Body of pancreas (tissue), 4 donors: ENCODE measurements around the gene TUBA3D. TPM values are rescaled to one million over a fixed set of nuclear protein-coding genes. Genes with fewer than 3 reads are reported as not detected.
"Not testable (repeated sequence)": the region's sequence is repeated elsewhere in the genome, so short reads cannot be mapped to it uniquely, and the experiment has no call there.

Experiments used
- ATAC-seq: fragments of 150-250 bp; one replicate; pipeline ENCODE4 v1.9.1; 2016
- DNase-seq, 4 donors: peaks; one replicate each; pipeline ENCODE4 v3.0.0-alpha.2; 2019
- H3K27ac ChIP-seq, 4 donors: fragments of 200-600 bp; sonication (generic); 1 replicate in 3 of 4; 2 replicates in 1 of 4; pipeline versions ENCODE4 v1.5.1 to v1.6.1; 2016 to 2019; ENCODE audit warnings: mild to moderate bottlenecking in 1 of 4, mixed read lengths in 1 of 4, moderate library complexity in 1 of 4
- H3K27me3 ChIP-seq, 2 donors: fragments of 200-600 bp; sonication (generic); one replicate each; pipeline ENCODE4 v1.6.0; 2016; ENCODE audit warnings: mild to moderate bottlenecking in 1 of 2
- H3K36me3 ChIP-seq, 2 donors: fragments of 200-600 bp; sonication (generic); replicated peaks in 1 of 2; 2 replicates each; pipeline ENCODE4 v1.5.1; 2016; ENCODE audit warnings: low read depth in 2 of 2; ENCODE audit not compliant: insufficient read depth in 1 of 2
- H3K4me1 ChIP-seq: fragments of 200-600 bp; sonication (generic); one replicate; pipeline ENCODE4 v1.6.0; 2016
- H3K4me3 ChIP-seq, 2 donors: fragments of 200-600 bp; sonication (generic); 1 replicate in 1 of 2; 2 replicates in 1 of 2; pipeline ENCODE4 v1.5.1; 2016 to 2019
- H3K9me3 ChIP-seq, 3 donors: fragments of 200-600 bp; sonication (generic); 1 replicate in 2 of 3; 2 replicates in 1 of 3; pipeline ENCODE4 v1.5.1; 2016
- CTCF ChIP-seq, 7 experiments: fragments of 450-650 bp in 4 of 7; fragments of 200-600 bp in 3 of 7; sonication (generic) in 3 of 7; IDR thresholded peaks; one replicate each; pipeline ENCODE4 v1.5.1; 2016 to 2019; ENCODE audit warnings: antibody characterized with exemption in 7 of 7
- POLR2A ChIP-seq, 3 donors: fragments of 450-650 bp; IDR thresholded peaks; one replicate each; pipeline ENCODE4 v1.6.1; 2016; ENCODE audit warnings: antibody characterized with exemption in 3 of 3, mild to moderate bottlenecking in 2 of 3
- WGBS, 2 donors: methylation state at CpG; one replicate each; pipeline ENCODE4 v1.1.5; 2017; 5-methylcytosine and 5-hydroxymethylcytosine counted together
- intact Hi-C: fragments of 100-400 bp; cut with DNase I; formaldehyde crosslinking; loops from one replicate; pipeline ENCODE4 v1.15.1; 2023
- total RNA-seq, 2 donors: library from RNA; depleted of rRNA; stranded (reverse); fragments of >200 nt; gene quantifications; one replicate each; pipeline ENCODE4 v1.1.0, GENCODE V29; 2016

The TUBA3D gene
- total RNA-seq, 2 donors from 2014 or later: not detected

GRCh38 chr2:131492015-131492417 lies 16.1 kb downstream of the TUBA3D start, which contains the start of gene MZT2A:
MZT2A (minus strand) TSS chr2:131492397; CDS start chr2:131492376, 21 bp downstream.
- H3K27me3 ChIP-seq, intact Hi-C loops, H3K36me3 ChIP-seq, H3K9me3 ChIP-seq, ATAC-seq: not testable (repeated sequence)
- peak in 1 of 4 donors; percentile 36 for DNase-seq
- WGBS, 2 donors: 0 to 2% methylated on average over 13 to 38 of the region's 53 CpGs
- peak in 2 of 7 experiments; percentile 66 to 70 for TF ChIP-seq CTCF (IDR thresholded peaks at IDR 0.05)
- Histone ChIP-seq H3K4me3 (peak within 1 kb of the TSS; percentile 86 to 94), H3K27ac (peak within 1 kb of the TSS; percentile 84 to 95 (median 90)), H3K4me1 (peaks cover 27% of the 10 kb centered on the region)

GRCh38 chr2:131492418-131493198 lies 16.7 kb downstream of the TUBA3D start:
- Histone ChIP-seq H3K27ac (peak overlapping the region; percentile 84 to 95 (median 90)), H3K36me3 (no peaks in the 10 kb centered on the region), H3K4me3 (peak overlapping the region; percentile 86 to 94), H3K9me3 (no peaks in the 10 kb centered on the region), H3K27me3 (no peaks in the 10 kb centered on the region), H3K4me1 (peaks cover 27% of the 10 kb centered on the region)
- intact Hi-C loops: no loop called here
- DNase-seq: peak; percentile 94 to 97 (median 96)
- TF ChIP-seq POLR2A (IDR thresholded peaks at IDR 0.05) (peak; percentile 27 to 62 (median 52)), CTCF (IDR thresholded peaks at IDR 0.05) (peak; percentile 72 to 99 (median 77))
- WGBS, 2 donors: 1 to 2% methylated on average over 10 to 74 of the region's 79 CpGs
- ATAC-seq: peak; percentile 92

GRCh38 chr2:131493199-131493968 lies 17.5 kb downstream of the TUBA3D start:
- 0% methylated on average over 30 to 40 of the region's 40 CpGs for WGBS, 2 donors
- Histone ChIP-seq H3K27ac (peak overlapping the region; percentile 84 to 95 (median 90)), H3K9me3 (no peaks in the 10 kb centered on the region), H3K4me1 (peaks cover 27% of the 10 kb centered on the region), H3K4me3 (peak overlapping the region; percentile 86 to 94), H3K36me3 (no peaks in the 10 kb centered on the region), H3K27me3 (no peaks in the 10 kb centered on the region)
- intact Hi-C loops: no loop called here
- DNase-seq (no peak), ATAC-seq (peak; percentile 14)
- TF ChIP-seq CTCF (IDR thresholded peaks at IDR 0.05) (no peak), POLR2A (IDR thresholded peaks at IDR 0.05) (no peak)

DNA sequence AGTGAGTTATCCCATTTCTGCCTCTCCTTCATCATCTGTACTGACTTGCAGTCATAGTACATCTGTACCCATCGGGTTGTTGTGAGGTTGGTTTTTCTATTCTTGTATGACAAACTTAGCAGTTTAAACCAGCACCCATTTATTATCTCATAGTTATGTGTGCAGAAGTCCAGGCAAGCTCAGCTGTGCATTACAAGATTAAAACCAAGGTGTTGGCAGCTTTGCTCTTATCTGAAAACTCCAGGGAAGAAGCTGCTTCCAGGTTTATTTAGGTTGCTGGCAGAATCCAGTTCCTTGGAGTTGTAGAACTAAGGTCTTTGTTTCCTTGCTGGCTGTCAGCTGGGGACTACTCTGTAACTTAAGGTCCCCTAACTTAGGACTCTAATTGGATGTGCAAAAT lies 19.6 kb downstream of the TUBA3D start:
- ATAC-seq, H3K27me3 ChIP-seq, intact Hi-C loops, H3K9me3 ChIP-seq, DNase-seq, H3K4me3 ChIP-seq, H3K27ac ChIP-seq, H3K36me3 ChIP-seq: not testable (repeated sequence)
- 70 to 94% methylated on average over 1 of the region's 1 CpG for WGBS, 2 donors
- H3K4me1 ChIP-seq: peaks cover 22% of the 10 kb centered on the region

DNA sequence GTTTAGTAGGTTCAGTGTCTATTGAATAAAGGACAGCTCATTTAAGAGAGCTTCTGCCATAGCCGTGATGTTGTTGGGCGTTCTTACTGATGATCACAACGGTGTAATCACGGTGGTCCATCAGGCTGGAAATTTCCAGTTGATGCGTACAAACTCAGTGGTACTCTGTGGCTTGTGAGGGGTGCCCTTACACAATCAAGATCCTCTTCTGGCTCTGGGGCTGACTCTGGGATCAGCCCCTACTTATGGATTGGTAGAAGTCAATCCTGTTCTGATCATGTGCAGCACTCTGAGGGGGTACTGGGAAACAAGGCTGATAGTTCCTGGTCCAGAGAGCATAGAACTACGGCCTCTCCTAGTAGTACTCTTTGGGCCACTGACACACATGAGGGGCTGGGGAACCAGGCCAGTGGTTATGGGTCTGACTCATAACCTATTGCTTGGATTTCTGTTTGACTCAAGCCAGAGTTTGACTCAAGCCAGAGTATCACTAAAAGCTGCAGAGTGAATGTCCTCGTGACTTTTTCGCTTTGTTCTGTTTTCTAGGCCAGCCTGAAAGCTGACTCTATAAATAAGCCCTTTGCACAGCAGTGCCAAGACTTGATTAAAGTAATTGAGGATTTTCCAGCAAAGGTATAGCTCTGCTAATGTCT lies 22.5 kb downstream of the TUBA3D start:
- H3K27ac ChIP-seq, H3K27me3 ChIP-seq, H3K9me3 ChIP-seq, ATAC-seq, H3K4me3 ChIP-seq, DNase-seq, intact Hi-C loops: not testable (repeated sequence)
- Histone ChIP-seq H3K36me3 (peaks cover 0 to 17% of the 10 kb centered on the region in 2 donors), H3K4me1 (peaks cover 11% of the 10 kb centered on the region)
- WGBS, 2 donors: 74 to 86% methylated on average over 8 of the region's 8 CpGs

DNA sequence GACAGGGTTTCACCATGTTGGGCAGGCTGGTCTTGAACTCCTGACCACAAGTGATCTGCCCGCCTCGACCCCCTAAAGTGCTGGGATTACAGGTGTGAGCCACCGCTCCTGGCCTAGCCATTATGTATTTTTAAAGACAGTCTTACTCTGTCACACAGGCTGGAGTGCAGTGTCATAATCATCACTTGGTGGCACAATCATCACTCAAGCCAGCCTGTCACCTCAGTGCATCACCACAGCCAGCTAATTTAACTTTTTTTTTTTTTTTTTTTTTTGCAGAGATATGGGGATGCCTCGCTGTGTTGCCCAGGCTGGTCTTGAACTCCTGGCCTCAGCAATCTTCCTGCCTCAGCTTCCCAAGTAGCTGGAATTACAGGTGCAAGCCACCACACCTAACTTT lies 27.7 kb downstream of the TUBA3D start:
- H3K4me3 ChIP-seq, H3K27ac ChIP-seq, H3K4me1 ChIP-seq, intact Hi-C loops, H3K27me3 ChIP-seq, ATAC-seq, H3K9me3 ChIP-seq, DNase-seq: not testable (repeated sequence)
- 96 to 100% methylated on average over 4 of the region's 4 CpGs for WGBS, 2 donors
- peaks cover 0 to 40% of the 10 kb centered on the region in 2 donors for H3K36me3 ChIP-seq

- H3K4me3 ChIP-seq, H3K9me3 ChIP-seq, H3K27me3 ChIP-seq, ATAC-seq, DNase-seq, H3K4me1 ChIP-seq, H3K27ac ChIP-seq, intact Hi-C loops: not testable (repeated sequence)
- WGBS, 2 donors: 81% methylated on average over 7 of the region's 7 CpGs
- peaks cover 0 to 46% of the 10 kb centered on the region in 2 donors for H3K36me3 ChIP-seq
These were observed 28.3 kb downstream of the TUBA3D start for GRCh38 chr2:131504082-131504750.
